T-helper 9 cell (primary cell): ENCODE results near the gene LYRM4.

Source experiments
- DNase-seq: peaks from one replicate; pipeline ENCODE4 v3.0.0-alpha.2; 2020

Gene LYRM4

DNA sequence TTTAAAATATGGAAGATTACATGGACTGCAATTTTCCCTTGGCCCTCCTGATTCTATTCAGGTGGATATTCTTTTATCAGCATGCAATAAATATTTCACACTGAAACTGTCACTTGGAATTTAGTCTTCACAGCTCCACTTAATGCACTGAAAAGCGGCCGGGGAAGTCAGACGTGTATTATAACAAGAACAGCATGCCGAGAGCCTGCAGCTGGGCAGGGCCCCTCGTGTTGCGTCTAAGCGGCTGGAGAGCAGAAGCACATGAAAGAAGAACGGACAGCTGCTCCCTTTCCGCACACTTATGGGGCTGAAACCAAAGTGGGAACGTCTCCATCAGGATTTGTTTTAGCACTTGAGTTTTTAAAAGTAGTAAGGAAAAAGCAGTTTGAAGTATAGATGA is 57.2 kb downstream of the LYRM4 start:
- DNase-seq: no peak

DNA sequence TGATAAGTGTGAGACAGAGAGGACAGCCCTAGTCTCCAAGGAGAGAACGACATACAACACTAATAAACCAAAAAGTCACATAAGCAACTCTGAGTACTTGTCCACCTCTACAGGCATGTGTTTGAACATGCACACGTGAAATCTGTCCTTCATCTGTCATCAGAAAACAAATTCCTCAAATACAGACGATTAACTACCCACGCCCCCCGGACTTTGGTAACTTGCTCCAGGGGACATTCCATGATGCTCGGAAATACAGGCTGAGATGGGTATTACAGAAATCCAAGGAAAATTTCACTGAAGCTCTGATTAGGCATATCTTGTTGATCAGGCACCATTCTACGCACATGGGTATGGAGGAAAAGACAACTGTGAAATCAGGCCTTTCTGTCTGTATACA is 57.8 kb downstream of the LYRM4 start:
- no peak for DNase-seq

DNA sequence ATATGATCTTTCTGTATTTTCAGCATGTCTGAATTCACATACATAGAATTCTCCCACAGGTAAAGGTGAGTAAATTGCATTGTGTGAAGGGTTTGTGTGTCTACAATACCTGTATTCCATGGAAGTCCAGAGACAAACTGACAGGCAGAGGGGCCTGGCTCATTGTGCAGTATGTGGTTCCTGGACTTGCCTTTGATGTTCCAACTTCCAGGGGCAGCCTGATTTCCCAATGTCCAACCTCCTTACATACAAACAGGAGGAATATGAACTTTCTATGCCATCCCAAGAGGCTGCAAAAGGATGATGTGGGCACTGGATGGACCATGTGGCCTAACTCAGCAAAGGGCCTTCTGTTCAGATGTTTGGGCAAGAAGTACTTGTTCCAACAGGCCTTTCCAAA is 58.5 kb downstream of the LYRM4 start:
- DNase-seq: no peak

- no peak for DNase-seq
These were observed 59.5 kb downstream of the LYRM4 start for GRCh38 chr6:5201271-5201670.

DNA sequence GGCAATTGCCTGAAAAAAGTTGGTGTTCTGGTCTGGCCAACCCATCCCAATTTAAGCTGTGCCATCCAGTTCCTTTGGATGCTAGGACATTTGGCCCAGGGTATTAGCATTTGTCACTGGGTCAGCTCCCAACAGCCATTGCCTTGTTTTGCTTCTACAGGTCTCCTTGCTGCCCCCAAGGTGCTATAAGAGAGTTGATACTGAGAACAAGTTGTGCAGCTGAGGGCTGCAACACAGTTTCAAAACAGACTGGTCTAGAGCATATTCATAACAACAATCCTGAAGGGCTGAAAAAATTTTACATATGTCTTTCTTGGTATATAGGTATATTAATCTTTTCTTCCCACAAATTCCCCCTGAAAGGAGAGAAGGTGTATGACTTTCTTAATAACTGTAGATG is 61.0 kb downstream of the LYRM4 start:
- no peak for DNase-seq

GRCh38 chr6:5199283-5199682 is 61.5 kb downstream of the LYRM4 start:
- no peak for DNase-seq

DNA sequence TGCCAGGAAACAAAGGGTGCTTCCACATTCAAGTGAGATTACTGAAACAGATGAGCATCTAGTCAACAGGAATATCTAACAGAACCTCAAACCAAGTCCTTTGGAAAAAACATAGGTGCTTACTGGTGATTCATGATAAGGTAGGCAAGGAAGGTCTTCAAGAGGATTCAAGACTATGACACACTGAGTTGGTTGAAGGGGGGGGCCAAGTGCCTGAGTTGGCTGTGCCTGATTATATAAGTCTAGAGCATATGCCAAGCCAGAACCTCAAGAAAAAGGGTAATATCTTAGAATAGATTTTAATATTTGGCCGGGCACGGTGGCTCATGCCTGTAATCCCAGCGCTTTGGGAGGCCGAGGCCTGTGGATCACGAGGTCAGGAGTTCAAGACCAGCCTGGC is 63.7 kb downstream of the LYRM4 start:
- no peak for DNase-seq

DNA sequence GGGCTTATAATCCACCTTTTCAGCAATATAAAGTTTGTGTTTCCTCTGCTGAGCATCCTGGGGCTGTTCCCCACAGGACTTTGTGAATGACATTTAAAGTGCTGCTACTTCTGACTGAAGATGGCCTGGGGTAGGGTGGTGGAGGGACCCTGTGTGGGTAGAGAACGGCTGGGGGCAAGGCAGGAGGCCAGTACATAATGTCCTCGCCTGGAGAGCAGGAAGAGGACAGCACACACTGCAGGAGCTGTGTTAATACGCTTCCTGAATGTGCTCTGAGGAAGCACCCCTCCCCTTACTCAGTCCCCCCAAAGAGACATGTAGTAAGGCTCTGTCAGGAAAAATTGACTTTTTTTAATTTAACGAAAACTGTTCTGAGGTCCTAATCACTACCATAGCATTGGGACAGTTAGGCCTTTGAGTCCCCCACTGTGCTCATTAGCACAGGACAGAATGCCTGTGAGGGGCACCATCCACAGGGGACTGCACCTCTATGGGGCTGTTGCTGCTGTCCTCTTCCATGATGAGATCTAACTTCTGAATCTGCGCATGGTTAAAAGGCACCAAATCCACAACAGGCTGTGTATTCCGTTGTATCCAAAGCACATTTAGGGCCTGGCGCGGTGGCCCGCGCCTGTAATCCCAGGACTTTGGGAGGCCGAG is 68.5 kb downstream of the LYRM4 start:
- DNase-seq: no peak

DNA sequence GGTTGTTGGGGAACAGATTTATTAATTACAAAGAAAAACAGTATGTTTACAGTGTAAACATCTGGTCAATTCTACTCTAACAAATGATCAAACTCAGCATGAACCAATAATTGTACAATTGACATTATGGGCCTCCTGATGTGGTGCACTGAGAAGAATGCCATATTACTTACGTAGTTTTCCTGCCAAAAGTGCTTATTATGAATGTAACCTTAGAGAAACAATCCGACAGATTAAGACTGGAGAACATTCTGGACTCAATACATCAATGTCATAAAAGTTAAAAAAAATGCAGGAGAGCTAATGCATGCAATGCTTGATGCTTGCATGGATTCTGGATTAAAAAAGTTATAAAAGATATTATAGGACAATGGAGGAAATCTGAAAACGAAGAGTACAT is 69.0 kb downstream of the LYRM4 start:
- DNase-seq: no peak

GRCh38 chr6:5191222-5191621 is 69.5 kb downstream of the LYRM4 start:
- no peak for DNase-seq

GRCh38 chr6:5190507-5190906 is 70.2 kb downstream of the LYRM4 start:
- DNase-seq: no peak

DNA sequence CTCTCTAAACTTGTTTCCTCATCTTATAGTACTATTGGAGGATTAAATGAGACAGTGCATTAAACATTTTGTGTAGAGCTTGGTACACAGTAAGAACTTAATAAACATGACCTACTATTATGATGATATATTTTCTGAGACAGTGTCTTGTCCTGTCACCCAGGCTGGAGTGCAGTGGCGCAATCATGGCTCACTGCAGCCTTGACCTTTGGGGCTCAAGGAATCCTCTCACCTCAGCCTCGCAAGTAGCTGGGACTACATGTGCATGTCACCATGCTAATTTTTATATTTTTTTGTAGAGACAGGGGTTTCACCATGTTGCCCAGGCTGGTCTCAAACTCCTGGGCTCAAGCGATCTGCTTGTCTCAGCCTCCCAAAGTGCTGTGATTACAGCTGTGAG is 72.1 kb downstream of the LYRM4 start:
- no peak for DNase-seq

DNA sequence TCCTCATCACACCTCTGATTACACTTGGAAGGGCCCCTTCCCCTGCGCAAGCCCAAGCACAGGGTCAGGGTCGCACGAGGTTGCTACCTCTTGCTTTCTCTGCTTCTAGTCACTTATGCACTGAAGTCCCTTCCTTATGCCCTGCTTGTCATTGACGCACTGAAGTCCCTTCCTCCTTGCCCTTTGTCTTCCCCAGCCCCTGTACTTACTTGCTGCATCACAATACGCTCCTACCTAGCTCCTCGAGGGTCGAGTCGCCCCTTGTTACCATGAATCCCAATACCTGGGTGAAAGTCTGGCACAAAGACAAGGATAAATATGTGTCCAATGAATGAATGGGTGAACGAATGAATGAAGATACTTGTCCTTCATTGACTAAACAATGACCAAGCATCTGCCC is 75.9 kb downstream of the LYRM4 start:
- no peak for DNase-seq

DNA sequence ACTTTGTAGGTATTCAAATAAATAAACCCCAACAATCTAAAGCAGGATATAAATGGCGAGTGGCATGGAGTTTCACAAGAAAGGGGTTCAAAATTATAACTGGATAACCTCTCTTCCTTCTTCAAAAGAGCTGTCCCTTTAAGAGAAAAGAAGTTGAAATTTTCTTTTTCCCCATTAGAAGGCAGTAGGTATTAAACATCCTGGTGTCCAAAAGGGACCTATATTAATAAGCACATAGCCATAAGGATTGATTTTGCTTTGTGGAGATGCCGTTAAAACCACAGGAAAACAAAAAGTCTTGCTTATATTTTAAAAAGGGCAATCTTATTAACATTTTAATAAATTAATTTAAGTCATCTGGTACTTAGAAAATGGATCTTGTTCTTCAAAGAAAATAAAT is 76.5 kb downstream of the LYRM4 start:
- DNase-seq: no peak

- no peak for DNase-seq
These were observed 79.0 kb downstream of the LYRM4 start for GRCh38 chr6:5181510-5182317.

- DNase-seq: no peak
These were observed 80.1 kb downstream of the LYRM4 start for GRCh38 chr6:5180636-5181035.

GRCh38 chr6:5179917-5180316 is 80.8 kb downstream of the LYRM4 start:
- no peak for DNase-seq

- DNase-seq: no peak
These were observed 81.9 kb downstream of the LYRM4 start for GRCh38 chr6:5178806-5179205.

GRCh38 chr6:5175635-5176034 is 85.1 kb downstream of the LYRM4 start:
- peak; percentile 1 for DNase-seq

DNA sequence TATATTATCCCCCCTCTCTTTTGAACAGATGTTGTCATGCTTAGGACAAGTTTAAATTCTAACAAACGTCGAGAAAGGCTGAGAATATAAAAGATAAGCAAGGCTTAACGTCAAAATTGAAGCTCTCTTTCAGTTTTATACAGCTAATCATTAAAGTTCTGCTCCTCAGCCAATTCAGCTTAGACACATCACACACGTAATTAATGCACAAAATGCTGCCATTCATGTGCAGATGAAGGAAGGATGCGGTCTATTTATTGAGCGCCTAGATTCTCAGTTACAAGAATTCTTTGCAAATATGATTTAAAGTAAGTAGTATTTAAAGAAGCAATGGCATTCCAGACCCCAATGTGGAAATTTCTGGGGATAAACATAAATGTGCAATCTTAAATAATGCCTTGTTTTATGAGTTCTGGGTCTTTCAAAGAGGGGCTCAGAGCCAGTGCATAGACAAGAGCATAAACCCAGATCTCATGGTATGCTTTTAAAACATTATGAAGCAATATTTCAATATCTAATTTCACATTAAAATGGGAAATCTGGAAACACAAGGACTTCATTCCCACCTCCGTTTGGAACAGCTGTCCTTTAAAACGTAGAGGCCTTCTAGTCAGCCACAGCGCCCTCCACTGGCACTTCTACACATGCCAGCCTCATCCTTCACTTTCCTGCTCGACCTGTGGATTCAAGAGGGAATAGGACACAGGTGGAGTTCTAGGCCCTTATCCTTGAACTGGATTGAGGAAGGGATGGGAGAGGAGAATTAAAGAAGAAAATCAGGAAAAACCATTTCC is 85.8 kb downstream of the LYRM4 start:
- DNase-seq: no peak

GRCh38 chr6:5174244-5174643 is 86.5 kb downstream of the LYRM4 start:
- DNase-seq: peak; percentile 16

DNA sequence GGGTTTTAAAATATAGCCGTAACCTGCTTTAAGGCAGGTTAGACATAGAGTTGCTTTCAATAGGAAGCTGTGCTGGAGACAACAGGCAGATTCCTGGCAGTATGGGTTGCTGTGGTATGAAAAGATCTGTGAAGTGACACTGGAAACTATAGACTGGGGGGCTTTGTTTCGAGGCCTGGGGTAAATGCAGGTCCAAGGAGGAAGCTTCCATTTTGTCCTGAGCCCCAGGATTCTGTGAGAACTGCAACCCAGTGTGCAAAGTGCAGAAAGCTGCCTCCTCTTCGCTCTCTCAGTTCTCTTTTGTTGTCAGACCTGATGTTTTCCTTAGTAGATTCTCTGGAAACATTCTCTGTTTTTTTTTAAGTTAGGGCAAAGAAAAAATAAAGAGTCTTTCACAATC is 86.9 kb downstream of the LYRM4 start:
- DNase-seq: no peak

DNA sequence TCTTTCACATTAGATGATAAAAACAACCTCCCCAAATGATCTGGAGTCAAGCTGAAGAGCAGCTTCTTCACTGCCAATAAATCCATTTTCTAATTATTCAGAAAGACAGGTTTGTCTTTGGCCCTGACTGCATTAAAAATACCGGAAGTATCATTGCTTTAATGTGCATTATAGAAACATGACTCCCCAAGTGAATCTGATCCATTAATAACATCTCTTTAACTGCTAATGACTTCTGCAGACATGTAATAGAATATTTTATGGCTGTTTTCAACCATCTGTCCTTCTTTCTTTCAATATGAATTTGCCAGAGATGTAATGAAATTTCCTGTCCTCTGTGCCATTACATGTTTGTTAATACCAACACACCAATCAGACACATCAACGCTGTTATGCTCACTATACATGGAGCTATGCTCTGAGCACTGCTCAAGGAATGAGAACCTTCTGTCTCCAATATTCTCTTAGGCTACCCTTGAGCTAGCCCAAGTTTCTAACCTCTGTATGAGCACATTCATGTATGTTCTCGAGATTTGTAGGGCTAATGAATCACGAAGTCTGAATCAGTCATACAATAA is 87.8 kb downstream of the LYRM4 start:
- DNase-seq: no peak
